Neural cell (in vitro differentiated cells): ENCODE measurements around the gene GRIN1. TPM values are rescaled to one million over a fixed set of nuclear protein-coding genes. Genes with fewer than 3 reads are reported as not detected.

Experiments used
- H2AFZ ChIP-seq: fragments of 200-600, 300-800 bp; sonication (generic), shearing (Covaris generic); 2 replicates; pipeline ENCODE4 v1.6.0; 2014; ENCODE audit warnings: low read depth, mild to moderate bottlenecking, antibody characterized with exemption, low read length, moderate library complexity
- H3F3A ChIP-seq: fragments of 200-600 bp; shearing (Covaris generic); 2 replicates; pipeline ENCODE4 v1.6.1; 2016; ENCODE audit warnings: mild to moderate bottlenecking, moderate library complexity, mixed read lengths, antibody characterized with exemption, low read length; ENCODE audit not compliant: insufficient read depth, poor library complexity, severe bottlenecking
- H3K27ac ChIP-seq: fragments of 200-600, 300-800 bp; sonication (generic), shearing (Covaris generic); 2 replicates; pipeline ENCODE4 v1.5.1; 2014; ENCODE audit warnings: mild to moderate bottlenecking, low read length, moderate library complexity
- H3K27me3 ChIP-seq: fragments of 300-800, 200-600 bp; sonication (generic), shearing (Covaris generic); 2 replicates; pipeline ENCODE4 v1.6.0; 2014; ENCODE audit warnings: mild to moderate bottlenecking, low read depth, low read length, moderate library complexity; ENCODE audit not compliant: insufficient read depth
- H3K36me3 ChIP-seq: fragments of 300-800, 200-600 bp; sonication (generic), shearing (Covaris generic); 2 replicates; pipeline ENCODE4 v1.5.1; 2014; ENCODE audit warnings: mild to moderate bottlenecking, antibody characterized with exemption, low read length, moderate library complexity; ENCODE audit not compliant: insufficient read depth
- H3K4me2 ChIP-seq: fragments of 300-800, 200-600 bp; sonication (generic), shearing (Covaris generic); 2 replicates; pipeline ENCODE4 v1.6.0; 2014; ENCODE audit warnings: mild to moderate bottlenecking, low read length
- H3K4me3 ChIP-seq: fragments of 300-800, 200-600 bp; sonication (generic), shearing (Covaris generic); 2 replicates; pipeline ENCODE4 v1.5.1; 2014; ENCODE audit warnings: mild to moderate bottlenecking, low read length, moderate library complexity
- H3K79me2 ChIP-seq: fragments of 200-600 bp; shearing (Covaris generic); replicated peaks from 2 replicates; pipeline ENCODE4 v1.6.0; 2014; ENCODE audit warnings: mild to moderate bottlenecking, low read length, moderate library complexity; ENCODE audit not compliant: insufficient read depth
- H3K9ac ChIP-seq: fragments of 300-800, 200-600 bp; sonication (generic), shearing (Covaris generic); 2 replicates; pipeline ENCODE4 v1.6.1; 2016; ENCODE audit warnings: mild to moderate bottlenecking, low read length, mixed read lengths
- H3K9me2 ChIP-seq: fragments of 200-600 bp; shearing (Covaris generic); 2 replicates; pipeline ENCODE4 v1.6.1; 2016; ENCODE audit warnings: mild to moderate bottlenecking, low read length, mixed read lengths; ENCODE audit not compliant: insufficient read depth
- H3K9me3 ChIP-seq: fragments of 200-600, 300-800 bp; sonication (generic), shearing (Covaris generic); 2 replicates; pipeline ENCODE4 v1.6.1; 2016; ENCODE audit warnings: mild to moderate bottlenecking, mixed run types, low read length, moderate library complexity, mixed read lengths
- H4K20me1 ChIP-seq: fragments of 200-600 bp; shearing (Covaris generic); 2 replicates; pipeline ENCODE4 v1.6.1; 2016; ENCODE audit warnings: mild to moderate bottlenecking, mixed run types; ENCODE audit not compliant: insufficient read depth
- SMC3 ChIP-seq: fragments of 450-650 bp; conservative IDR thresholded peaks from 2 replicates; pipeline ENCODE4 v1.6.1; 2014; ENCODE audit warnings: antibody characterized with exemption, mild to moderate bottlenecking, moderate library complexity; ENCODE audit not compliant: poor library complexity
- polyA plus RNA-seq: library from polyadenylated mRNA; depleted of rRNA; stranded (reverse); fragments of >200 nt; gene quantifications from 2 replicates; pipeline ENCODE4 v1.2.3, GENCODE V29; 2014
- small RNA-seq, 3 experiments: library from RNA; depleted of rRNA; stranded (forward); fragments of <200 nt; gene quantifications; one replicate each; pipeline ENCODE3, GENCODE V24; 2012

The GRIN1 gene
- polyA plus RNA-seq, 1 donor from 2014 or later = 0.58 TPM

GRCh38 chr9:137218212-137218753 lies 79.3 kb downstream of the GRIN1 start:
- Histone ChIP-seq H3K27ac (no peak overlapping the region), H3K27me3 (no peaks in the 10 kb centered on the region), H3K9me2 (no peaks in the 10 kb centered on the region), H3K9me3 (no peaks in the 10 kb centered on the region), H3K79me2 (no peaks in the 10 kb centered on the region), H4K20me1 (no peaks in the 10 kb centered on the region), H3K4me3 (no peak overlapping the region), H3K36me3 (no peaks in the 10 kb centered on the region), H3F3A (no peaks in the 10 kb centered on the region), H2AFZ (no peak overlapping the region), H3K9ac (no peak overlapping the region), H3K4me2 (no peak overlapping the region)
- TF ChIP-seq SMC3 = no peak

Small RNA genes within 50 kb of the gene (small RNA-seq; reads per million reads assigned to genes)
- 0 reads per million in 3 experiments for gene MIR3621
- gene RF00153 = 0 to 0.41 (median 0) reads per million in 3 experiments

Other genes starting within 250 kb of the GRIN1 start
- 138 and 148 TPM in 2 replicates for gene FBXW5, start 194.4 kb upstream of the GRIN1 start, polyA plus RNA-seq
- gene C8G, start 193.9 kb upstream of the GRIN1 start, polyA plus RNA-seq = not detected in 2 replicates
- gene LCN12, start 186.9 kb upstream of the GRIN1 start, polyA plus RNA-seq = 2.9 TPM in 1 of 2 replicates, not detected in the other
- 2.0 TPM in 1 of 2 replicates, not detected in the other for gene PTGDS, start 161.7 kb upstream of the GRIN1 start, polyA plus RNA-seq
- 0.76 TPM in 1 of 2 replicates, not detected in the other for gene LCNL1, start 156.2 kb upstream of the GRIN1 start, polyA plus RNA-seq
- gene PAXX, start 146.7 kb upstream of the GRIN1 start, polyA plus RNA-seq = 276 and 346 TPM in 2 replicates
- not detected in 2 replicates for gene CLIC3, start 142.6 kb upstream of the GRIN1 start, polyA plus RNA-seq
- gene ABCA2, start 110.9 kb upstream of the GRIN1 start, polyA plus RNA-seq = 30.6 and 52.0 TPM in 2 replicates
- gene FUT7, start 107.1 kb upstream of the GRIN1 start, polyA plus RNA-seq = 0.56 and 0.69 TPM in 2 replicates
- 161 and 162 TPM in 2 replicates for gene NPDC1, start 93.0 kb upstream of the GRIN1 start, polyA plus RNA-seq
- not detected in 2 replicates for gene ENTPD2, start 85.1 kb upstream of the GRIN1 start, polyA plus RNA-seq
- 0.22 and 0.96 TPM in 2 replicates for gene SAPCD2, start 68.6 kb upstream of the GRIN1 start, polyA plus RNA-seq
- gene UAP1L1, start 61.6 kb upstream of the GRIN1 start, polyA plus RNA-seq = 0.21 and 0.36 TPM in 2 replicates
- gene MAN1B1, start 52.2 kb upstream of the GRIN1 start, polyA plus RNA-seq = 72.0 and 90.9 TPM in 2 replicates
- 23.3 and 43.3 TPM in 2 replicates for gene DPP7, start 24.4 kb upstream of the GRIN1 start, polyA plus RNA-seq
- gene LRRC26, start 30.9 kb downstream of the GRIN1 start, polyA plus RNA-seq = 2.2 and 3.2 TPM in 2 replicates
- gene TMEM210, start 32.9 kb downstream of the GRIN1 start, polyA plus RNA-seq = not detected in 2 replicates
- gene ANAPC2, start 49.4 kb downstream of the GRIN1 start, polyA plus RNA-seq = 38.1 and 47.2 TPM in 2 replicates
- gene SSNA1, start 49.5 kb downstream of the GRIN1 start, polyA plus RNA-seq = 170 and 195 TPM in 2 replicates
- gene TPRN, start 61.6 kb downstream of the GRIN1 start, polyA plus RNA-seq = 8.1 TPM in 2 replicates
- gene TMEM203, start 66.5 kb downstream of the GRIN1 start, polyA plus RNA-seq = 61.1 and 66.7 TPM in 2 replicates
- 8.8 and 18.2 TPM in 2 replicates for gene NDOR1, start 66.5 kb downstream of the GRIN1 start, polyA plus RNA-seq
- gene RNF208, start 83.1 kb downstream of the GRIN1 start, polyA plus RNA-seq = 1.2 and 1.5 TPM in 2 replicates
- gene CYSRT1, start 86.0 kb downstream of the GRIN1 start, polyA plus RNA-seq = 1.3 and 3.3 TPM in 2 replicates
- gene RNF224, start 88.3 kb downstream of the GRIN1 start, polyA plus RNA-seq = 0.26 TPM in 1 of 2 replicates, not detected in the other
- 0.12 and 0.27 TPM in 2 replicates for gene SLC34A3, start 91.7 kb downstream of the GRIN1 start, polyA plus RNA-seq
- 60.3 and 68.8 TPM in 2 replicates for gene TUBB4B, start 102.1 kb downstream of the GRIN1 start, polyA plus RNA-seq
- gene STPG3, start 112.1 kb downstream of the GRIN1 start, polyA plus RNA-seq = not detected in 2 replicates
- gene NELFB, start 116.2 kb downstream of the GRIN1 start, polyA plus RNA-seq = 64.7 and 82.2 TPM in 2 replicates
- gene TOR4A, start 138.6 kb downstream of the GRIN1 start, polyA plus RNA-seq = 0.50 and 0.70 TPM in 2 replicates
- gene NRARP, start 163.1 kb downstream of the GRIN1 start, polyA plus RNA-seq = 1.4 and 2.3 TPM in 2 replicates